ENCODE results near the gene PCSK6. TPM values are rescaled to one million over a fixed set of nuclear protein-coding genes. Genes with fewer than 3 reads are reported as not detected.
A peak's percentile ranks its signal among the peaks of the same experiment; 100 is the strongest.

PCSK6 gene
- polyA plus RNA-seq, 3 donors = 0.05 to 0.10 TPM; not detected in 1

DNA sequence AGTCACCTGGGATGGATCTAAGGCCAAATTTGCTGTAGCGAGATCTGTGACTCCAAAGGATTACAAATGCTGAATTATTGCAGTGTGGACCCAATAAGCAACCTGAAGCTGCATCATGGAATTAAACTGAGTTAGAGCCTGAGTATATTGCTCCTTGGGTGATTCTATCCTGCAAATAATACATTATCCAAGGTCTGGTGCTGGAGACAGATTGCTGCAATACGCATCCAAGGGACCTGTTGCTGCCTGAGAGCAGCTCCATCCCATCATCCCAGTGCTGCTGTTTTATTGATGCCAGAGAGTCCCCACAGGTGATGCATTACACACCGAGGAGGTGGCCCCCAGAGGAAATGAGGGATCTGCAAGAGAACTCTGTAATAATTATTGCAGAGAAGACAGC, 31.6 kb upstream of the PCSK6 start:
- Histone ChIP-seq H3K79me2 (ENCODE audit: insufficient read depth, low read length) (no peaks in the 10 kb centered on the region), H3K27ac (ENCODE audit: low read depth in 1 of 2, low read length in 2 of 2) (no peak overlapping the region), H3K4me3 (replicated peaks in 1 of 3; ENCODE audit: low read depth in 2 of 3, low read length in 3 of 3) (peak overlapping the region in 1 of 3 experiments; percentile 27), H3K4me2 (replicated peaks; ENCODE audit: extremely low read depth, low read length, poor library complexity, severe bottlenecking) (peak overlapping the region; percentile 46), H3K27me3 (ENCODE audit: control insufficient read depth in 2 of 2, insufficient read depth in 2 of 2, low read length in 2 of 2) (no peaks in the 10 kb centered on the region), H3K36me3 (replicated peaks in 1 of 2; ENCODE audit: control insufficient read depth in 1 of 2, insufficient read depth in 2 of 2, low read length in 2 of 2) (no peaks in the 10 kb centered on the region), H4K20me1 (ENCODE audit: insufficient read depth, low read length) (no peaks in the 10 kb centered on the region), H3K9me3 (replicated peaks in 1 of 2; ENCODE audit: control insufficient read depth in 1 of 2, insufficient read depth in 1 of 2, low read length in 2 of 2) (peaks cover 6 to 20% of the 10 kb centered on the region in 2 donors), H3K9ac (ENCODE audit: insufficient read depth, low read length, poor library complexity, severe bottlenecking) (no peak overlapping the region), H2AFZ (ENCODE audit: insufficient read depth, low read depth, low read length, poor library complexity, severe bottlenecking) (no peak overlapping the region), H3K4me1 (ENCODE audit: control insufficient read depth in 1 of 2, insufficient read depth in 2 of 2, low read length in 2 of 2) (peaks cover 9 to 17% of the 10 kb centered on the region in 2 donors)
- Mint-ChIP-seq H3K9me3 (peaks cover 16 to 26% (median 23%) of the 10 kb centered on the region in 7 donors), H3K36me3 (no peaks in the 10 kb centered on the region), H3K27ac (peak overlapping the region in 1 of 7 donors; percentile 46), H3K4me1 (peaks cover 14% of the 10 kb centered on the region), H3K27me3 (ENCODE audit: low read depth in 3 of 3) (peaks cover 6 to 9% (median 7%) of the 10 kb centered on the region in 3 donors), H3K4me3 (peak overlapping the region in 1 of 2 donors; percentile 69)
- intact Hi-C loops (cut with micrococcal nuclease) = no loop called here
- no peak for DNase-seq
- TF ChIP-seq CTCF (IDR thresholded peaks at IDR 0.05) = no peak
- WGBS (ENCODE audit: insufficient coverage) = 83% methylated on average over 1 of the region's 3 CpGs

- Histone ChIP-seq H3K4me1 (ENCODE audit: control insufficient read depth in 1 of 2, insufficient read depth in 2 of 2, low read length in 2 of 2) (peaks cover 9 to 17% of the 10 kb centered on the region in 2 donors), H4K20me1 (ENCODE audit: insufficient read depth, low read length) (no peaks in the 10 kb centered on the region), H3K36me3 (replicated peaks in 1 of 2; ENCODE audit: control insufficient read depth in 1 of 2, insufficient read depth in 2 of 2, low read length in 2 of 2) (no peaks in the 10 kb centered on the region), H3K27me3 (ENCODE audit: control insufficient read depth in 2 of 2, insufficient read depth in 2 of 2, low read length in 2 of 2) (no peaks in the 10 kb centered on the region), H3K9me3 (replicated peaks in 1 of 2; ENCODE audit: control insufficient read depth in 1 of 2, insufficient read depth in 1 of 2, low read length in 2 of 2) (peaks cover 6 to 27% of the 10 kb centered on the region in 2 donors), H3K27ac (ENCODE audit: low read depth in 1 of 2, low read length in 2 of 2) (no peak overlapping the region), H2AFZ (ENCODE audit: insufficient read depth, low read depth, low read length, poor library complexity, severe bottlenecking) (no peak overlapping the region), H3K4me2 (replicated peaks; ENCODE audit: extremely low read depth, low read length, poor library complexity, severe bottlenecking) (no peak overlapping the region), H3K9ac (ENCODE audit: insufficient read depth, low read length, poor library complexity, severe bottlenecking) (no peak overlapping the region), H3K79me2 (ENCODE audit: insufficient read depth, low read length) (no peaks in the 10 kb centered on the region), H3K4me3 (replicated peaks in 1 of 3; ENCODE audit: low read depth in 2 of 3, low read length in 3 of 3) (no peak overlapping the region)
- 93% methylated on average over 3 of the region's 7 CpGs for WGBS (ENCODE audit: insufficient coverage)
- H3K27ac Mint-ChIP-seq = no peak overlapping the region
- TF ChIP-seq CTCF (IDR thresholded peaks at IDR 0.05) = no peak
- H3K9me3 Mint-ChIP-seq = peaks cover 17 to 32% (median 26%) of the 10 kb centered on the region in 7 donors
- H3K27me3 Mint-ChIP-seq (ENCODE audit: low read depth in 3 of 3) = peaks cover 7 to 9% (median 8%) of the 10 kb centered on the region in 3 donors
- no peak for DNase-seq
- intact Hi-C loops (cut with micrococcal nuclease) = no loop called here
- H3K4me1 Mint-ChIP-seq = peaks cover 14% of the 10 kb centered on the region
- no peaks in the 10 kb centered on the region for H3K36me3 Mint-ChIP-seq
- H3K4me3 Mint-ChIP-seq = no peak overlapping the region
Observed at GRCh38 chr15:101520395-101520794, 30.9 kb upstream of the PCSK6 start.

Measured in CD14-positive monocyte (primary cell).